HUDEP-2 (cell line): ENCODE results near the gene ERCC3.

Experiments used
- DNase-seq, 76 experiments: peaks; one replicate each; lab custom pipeline; 2025; ENCODE audit not compliant: unreplicated experiment in 76 of 76; lab: John Stamatoyannopoulos, UW

ERCC3 gene

DNA sequence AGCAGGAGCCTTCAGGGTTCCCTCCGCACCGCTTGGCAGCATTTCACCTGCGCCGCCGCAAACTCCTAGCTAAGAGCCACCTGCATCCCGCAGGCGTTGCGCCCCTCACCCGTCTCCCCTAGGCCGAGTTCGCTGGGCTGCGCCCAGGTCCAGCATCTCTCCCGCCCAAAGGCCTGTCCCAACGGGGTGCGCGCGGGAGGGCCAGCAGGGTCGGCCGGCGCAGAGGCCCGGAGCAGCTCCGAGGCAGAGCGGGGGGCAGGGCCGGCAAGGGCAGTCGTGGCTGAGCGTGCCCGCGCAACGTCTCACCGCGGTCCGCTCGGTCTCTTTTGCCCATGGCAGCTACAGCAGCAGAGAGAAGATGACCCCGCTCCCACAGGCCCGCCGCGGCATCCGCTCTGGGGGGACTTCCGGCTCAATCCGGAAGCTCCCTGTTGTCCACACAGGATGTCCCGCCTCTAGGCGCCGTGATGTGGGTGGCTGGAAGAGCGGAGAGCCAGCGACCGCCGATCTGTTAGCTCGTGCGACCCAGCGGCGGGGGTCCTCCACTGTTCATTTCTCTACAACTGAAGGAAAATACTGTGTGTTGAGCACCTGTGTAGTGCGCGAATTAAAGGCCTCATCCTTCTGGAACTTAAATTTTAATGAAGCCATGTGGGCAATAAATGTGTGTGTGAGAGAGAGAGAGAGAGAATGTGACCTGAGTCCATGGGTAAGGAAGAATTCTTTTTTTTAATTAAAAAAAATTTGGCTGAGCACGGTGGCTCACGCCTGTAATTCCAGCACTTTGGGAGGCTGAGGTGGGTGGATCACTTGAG lies at the start of gene ERCC3:
ERCC3 (minus strand) TSS at position 397 of the 815 bp plus-strand sequence; CDS start at position 334, 63 bp downstream.
- peak in 74 of 76 experiments; percentile 5 to 83 (median 66) for DNase-seq

DNA sequence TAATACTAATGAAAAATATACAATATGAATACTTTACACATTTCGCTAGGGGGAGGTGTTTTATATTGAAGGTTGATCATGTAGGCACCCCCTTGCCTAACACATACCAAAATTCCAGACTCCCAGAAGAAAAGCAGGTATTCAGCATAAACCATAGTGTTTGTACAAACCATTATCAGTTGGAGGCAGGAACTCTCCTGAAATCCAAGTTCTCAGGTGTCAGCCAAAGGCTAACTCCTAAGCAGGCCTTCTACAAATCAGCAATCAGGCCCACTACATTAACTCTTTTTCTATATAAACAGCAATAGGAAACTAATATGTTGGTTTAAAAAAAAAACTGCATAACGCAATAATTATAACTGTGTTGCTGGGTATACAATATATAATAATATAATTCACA lies 49.3 kb upstream of the ERCC3 start:
- no peak for DNase-seq

DNA sequence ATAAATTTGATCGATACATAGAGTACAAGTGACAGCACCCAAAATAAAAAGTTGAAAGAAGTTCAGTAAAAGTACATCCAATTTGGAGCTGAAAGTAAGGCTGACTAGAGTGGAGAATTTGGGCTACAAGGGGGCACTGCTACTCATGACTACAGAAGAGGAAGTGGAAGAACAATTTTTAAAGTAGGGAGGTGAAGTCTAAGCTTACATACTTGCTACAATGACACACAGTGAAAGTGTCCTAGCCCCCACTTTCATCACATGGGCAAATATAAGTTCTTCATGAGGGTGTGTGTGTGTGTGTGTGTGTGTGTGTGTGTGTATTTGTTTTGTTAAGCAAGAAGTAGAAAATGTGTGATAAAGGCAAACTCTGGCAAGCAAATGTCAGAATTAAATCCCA lies 48.2 kb upstream of the ERCC3 start:
- DNase-seq = no peak

DNA sequence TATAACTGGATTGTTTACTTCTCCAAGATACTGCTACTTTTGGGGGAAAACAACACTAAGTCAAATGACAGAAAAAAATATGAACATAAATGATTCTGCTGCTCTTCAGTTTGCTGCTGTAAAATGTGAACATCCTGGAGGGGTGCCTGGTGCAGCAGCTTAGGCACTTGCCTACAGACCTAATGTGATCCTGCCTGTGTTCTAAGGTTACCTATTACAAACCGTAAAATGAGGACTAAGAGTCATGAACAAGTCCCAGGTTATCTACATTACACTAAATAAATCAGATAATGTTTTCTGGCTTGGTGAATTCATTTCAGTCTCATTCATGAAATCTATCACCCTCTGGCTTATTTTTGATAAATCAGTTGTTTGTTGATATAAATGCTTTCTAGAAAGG lies 38.4 kb upstream of the ERCC3 start:
- DNase-seq = no peak

DNA sequence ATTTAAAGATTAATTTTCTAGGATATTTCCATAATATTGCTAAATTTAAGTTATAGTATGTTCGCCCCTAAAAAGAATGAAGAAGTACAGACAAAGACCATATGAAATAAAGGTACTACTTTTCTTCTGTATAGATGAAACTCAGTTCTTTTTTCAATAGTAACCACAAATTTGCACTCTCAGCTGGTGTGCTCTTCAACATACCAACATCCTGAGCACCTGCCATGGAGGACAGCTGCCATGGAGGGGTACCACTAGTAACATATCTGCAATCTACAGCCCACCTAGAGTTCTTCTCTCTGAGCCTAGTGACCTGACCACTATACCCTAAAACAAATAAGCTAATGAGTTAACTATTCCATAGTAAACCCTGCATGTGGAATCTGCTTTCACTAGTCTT lies 36.8 kb upstream of the ERCC3 start:
- no peak for DNase-seq

DNA sequence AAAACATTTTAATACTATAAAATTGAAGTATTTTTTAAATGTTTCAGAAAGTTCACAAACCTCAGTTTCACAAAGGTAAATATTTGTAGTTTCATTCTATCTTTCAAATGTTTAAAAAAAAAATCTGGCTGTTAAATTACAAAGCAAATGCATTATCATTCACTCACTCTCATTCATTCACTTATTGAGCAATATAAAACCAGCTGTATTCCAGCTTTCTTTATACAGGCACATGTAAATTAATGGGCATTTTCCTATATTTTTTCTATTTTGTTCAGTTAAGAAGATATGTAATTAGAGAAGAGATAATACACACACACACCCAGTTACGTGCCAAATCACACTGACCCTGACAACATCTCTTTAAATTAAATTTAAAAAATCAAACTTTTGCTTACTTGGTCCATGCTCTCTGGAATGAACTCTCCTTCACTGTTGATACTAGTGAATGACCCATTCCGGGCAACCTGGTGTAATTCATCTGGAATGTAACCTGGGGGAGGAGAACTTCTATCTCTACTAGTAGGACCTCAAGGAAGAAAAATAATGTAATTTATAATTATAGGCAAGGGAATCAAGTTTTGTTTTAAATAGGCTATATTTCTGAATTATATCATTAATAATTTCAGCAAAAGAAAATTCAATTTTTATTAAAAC lies 32.5 kb upstream of the ERCC3 start:
- no peak for DNase-seq

DNA sequence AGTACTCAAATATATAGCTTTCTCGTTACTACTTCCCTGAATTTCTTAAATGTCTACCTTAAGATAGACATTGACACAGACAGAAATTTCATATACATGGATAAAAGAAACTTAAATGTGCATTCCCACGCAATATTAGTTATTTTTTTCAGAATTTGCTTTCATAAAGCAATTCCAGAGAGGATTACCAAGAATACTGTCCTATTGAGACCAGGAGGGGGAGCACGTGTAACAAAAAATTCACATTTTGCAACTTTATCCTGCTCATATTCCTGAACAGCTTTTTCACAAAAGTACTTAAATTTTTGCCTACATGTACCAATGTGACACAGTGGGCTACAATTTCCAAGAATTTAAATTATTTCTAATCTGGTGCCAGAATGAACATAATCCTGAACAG lies 30.7 kb upstream of the ERCC3 start:
- DNase-seq = peak in 19 of 76 experiments; percentile 3 to 44 (median 16)

DNA sequence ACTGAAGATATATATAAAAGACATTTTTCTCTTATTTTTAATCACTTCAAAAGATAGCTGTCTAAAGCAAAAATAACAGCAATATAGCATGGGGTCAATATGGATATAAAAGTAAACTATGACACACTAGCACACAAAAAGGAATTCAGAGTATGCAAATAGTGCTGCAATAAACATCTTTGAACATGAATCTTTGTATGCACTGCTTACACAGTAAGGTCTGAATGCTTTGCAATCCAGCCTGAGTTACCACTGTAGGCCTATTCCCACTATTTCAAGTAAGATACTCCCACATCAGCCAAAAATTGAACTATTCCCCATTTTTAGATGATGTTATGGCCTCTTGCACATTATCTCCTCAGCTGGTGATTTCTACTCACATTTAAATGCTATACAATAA lies 27.4 kb upstream of the ERCC3 start:
- DNase-seq = no peak

DNA sequence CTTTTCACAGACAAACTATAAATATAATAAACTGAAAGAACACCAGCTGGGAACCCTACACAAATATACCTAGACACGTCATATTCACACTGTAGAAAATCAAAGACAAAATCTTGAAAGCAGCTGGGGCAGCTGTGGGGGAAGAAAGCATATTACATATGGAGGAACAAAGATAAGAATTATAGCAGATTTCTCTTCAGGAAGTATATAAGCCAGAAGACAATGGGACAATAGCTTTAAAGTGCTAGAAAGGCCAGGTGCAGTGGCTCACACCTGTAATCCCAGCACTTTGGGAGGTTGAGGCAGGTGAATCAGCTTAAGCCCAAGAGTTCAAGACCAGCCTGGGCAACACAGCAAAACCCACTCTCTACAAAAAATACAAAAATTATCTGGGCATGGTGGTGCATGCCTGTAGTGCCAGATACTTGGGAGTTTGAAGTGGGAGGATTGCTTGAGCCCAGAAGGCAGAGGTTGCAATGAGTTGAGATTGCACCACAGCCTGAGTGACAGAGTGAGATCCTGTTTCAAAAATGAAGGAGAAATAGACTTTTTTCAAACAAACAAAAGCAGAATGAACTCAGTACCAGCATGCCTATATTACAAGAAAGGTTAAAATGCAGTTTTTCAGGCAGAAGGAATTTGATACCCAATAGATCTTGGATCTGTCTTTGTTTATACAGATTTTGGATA lies 26.8 kb upstream of the ERCC3 start:
- DNase-seq = no peak

DNA sequence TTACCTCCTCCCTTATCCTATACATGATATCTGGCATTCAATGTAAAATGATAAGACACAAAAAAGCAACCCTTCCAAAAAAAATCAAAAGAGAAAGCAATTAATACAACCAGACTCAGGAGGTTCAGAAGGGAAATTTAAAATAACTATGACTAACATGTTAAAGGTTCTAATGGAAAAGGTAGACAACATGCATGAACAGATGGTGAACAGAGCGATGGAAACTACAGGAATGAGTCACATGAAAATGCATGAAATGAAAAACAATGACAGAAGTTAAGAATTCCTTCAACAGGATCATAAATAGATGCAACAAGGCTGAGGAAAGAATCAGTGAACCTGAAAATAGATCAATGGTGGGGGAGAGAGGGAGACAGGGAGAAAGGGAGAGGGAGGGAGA lies 26.1 kb upstream of the ERCC3 start:
- DNase-seq = no peak

DNA sequence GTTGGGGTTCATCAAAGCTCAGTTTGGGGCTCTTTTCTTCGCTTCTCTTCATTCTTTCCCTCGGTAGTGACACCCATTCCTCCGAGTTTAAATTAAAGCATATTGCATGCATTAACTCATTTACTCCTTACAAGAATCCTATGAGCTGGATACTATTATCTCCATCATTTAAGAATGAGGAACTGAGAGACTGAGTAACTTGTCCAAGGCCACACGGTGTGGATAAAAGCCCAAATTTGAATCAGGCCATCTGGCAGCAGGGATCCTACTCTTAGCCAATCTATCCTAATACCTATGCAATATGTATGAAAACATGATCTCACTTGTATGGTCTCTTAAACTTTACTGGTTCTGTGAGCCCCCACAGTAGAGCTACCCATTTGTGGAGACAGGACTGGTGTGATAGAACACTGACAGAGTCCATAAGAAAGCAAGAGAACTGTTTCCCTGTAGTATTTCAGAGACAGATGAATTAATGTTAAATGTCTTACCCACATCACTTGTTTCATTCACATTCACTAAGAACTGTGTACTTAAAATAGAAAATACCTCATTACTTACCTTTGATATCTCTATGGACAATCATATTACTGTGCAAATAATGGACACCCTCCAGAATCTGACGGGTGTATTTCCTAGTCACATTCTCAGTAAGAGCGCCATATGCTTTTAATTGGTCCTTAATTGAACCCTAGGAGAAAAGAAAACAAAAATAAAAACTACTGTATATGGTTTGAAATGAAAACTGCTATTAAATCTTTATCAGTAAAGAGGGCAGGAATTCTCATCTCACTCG lies 20.4 kb upstream of the ERCC3 start:
- no peak for DNase-seq

DNA sequence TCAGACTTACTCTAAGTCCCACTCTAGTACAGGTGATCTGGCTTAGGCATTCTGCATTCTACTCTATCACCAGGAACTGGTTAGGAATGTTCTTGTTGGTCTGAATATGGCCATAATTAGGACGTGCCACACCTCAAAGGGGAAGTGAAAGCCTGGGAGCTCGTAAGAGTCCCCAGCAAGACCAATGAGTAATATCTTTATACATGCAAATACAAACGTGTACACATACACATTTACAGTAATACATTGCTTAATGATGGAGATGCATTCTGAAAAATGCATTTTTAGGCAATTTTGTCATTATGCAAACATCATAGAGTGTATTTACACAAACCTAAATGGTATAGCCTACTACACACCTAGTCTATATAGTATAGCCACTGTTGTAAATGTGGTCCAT lies 19.5 kb upstream of the ERCC3 start:
- DNase-seq = no peak

DNA sequence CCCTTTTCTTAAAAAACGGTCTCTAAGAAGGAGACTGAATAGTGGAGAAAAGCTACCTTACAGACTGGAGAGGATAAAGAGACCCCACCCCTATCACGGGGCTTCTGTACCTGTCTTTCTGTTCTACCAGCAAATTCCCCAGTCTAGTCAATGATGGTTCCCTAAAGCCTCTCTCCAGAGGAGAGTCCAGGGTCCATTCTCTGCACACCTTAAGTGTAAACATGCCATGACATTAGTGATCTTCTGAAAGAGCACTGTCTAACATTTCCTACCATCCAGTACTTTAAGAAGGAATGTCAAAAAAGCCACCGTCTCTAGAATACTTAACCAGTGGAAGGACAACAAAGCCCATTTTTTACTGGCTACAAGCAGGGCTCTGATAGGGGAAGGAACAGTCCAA lies 17.0 kb upstream of the ERCC3 start:
- DNase-seq = no peak

DNA sequence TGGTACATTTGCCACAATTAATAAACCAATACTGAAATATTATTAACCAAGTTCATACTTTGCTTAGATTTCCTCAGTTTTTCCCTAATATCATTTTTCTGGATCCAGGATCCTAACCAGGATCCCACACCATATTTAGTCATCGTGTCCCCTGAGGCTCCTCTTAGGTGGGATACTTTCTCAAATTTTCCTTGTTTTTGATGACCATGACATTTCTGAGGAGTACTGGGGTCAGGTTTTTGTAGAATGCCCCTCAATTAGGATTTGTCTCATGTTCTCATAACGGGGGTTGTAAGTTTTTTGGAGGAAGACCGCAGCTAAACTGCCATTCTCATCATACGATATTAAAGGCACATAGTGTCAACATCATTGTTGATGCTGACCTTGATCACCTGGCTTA lies 15.5 kb upstream of the ERCC3 start:
- no peak for DNase-seq

DNA sequence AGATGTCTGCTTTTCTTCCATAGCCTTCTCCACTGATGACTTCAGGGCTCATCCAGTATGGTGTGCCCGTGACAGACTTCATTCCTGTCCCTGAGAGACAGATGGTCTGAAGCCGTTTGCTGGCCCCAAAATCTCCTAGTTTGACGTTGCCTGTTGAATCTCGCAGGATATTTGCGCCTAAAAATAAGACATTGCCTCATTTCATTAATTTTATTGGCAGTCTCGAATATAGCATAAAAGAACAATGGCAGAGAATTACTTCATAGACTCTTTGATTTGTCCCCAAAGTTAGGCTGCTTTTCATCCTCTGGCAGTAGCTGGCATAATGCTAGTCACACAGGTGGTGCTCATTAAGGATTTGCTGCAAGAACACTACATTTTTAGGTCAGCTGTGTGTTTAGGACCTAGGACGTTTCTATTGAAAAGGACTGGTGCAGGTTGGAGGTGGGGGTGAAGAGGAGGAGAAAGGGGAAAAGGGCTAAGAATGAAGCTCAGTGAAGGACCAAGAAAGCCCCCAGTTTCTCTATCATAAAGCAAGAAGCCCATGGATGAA lies 14.7 kb upstream of the ERCC3 start:
- no peak for DNase-seq

DNA sequence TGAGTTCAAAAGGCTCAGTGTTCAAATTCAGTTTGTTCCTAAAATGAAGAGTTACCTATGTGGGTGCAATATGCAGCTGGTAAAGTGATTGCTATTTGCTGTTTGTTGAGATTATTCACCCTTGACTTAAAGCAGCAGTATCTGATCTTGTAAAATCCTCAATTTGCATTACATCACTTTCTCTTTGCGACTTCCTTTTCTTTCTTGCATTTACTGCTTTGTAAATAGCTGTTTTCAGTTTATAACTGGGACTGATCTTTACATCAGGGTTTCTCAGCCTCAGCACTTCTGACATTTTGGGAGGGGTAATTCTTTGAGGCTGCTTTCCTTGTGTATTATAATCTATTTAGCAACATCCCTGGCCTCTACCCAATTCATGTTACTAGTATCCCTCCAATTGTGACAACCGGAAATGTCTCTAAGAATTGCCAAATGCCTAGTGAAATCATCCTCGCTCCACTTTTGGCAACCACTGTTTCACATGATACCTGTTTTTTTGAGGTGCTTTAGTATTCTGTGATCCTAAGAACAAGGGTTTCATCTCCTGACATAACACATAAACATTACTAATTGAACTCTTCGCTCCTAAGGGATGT lies 12.1 kb upstream of the ERCC3 start:
- no peak for DNase-seq

DNA sequence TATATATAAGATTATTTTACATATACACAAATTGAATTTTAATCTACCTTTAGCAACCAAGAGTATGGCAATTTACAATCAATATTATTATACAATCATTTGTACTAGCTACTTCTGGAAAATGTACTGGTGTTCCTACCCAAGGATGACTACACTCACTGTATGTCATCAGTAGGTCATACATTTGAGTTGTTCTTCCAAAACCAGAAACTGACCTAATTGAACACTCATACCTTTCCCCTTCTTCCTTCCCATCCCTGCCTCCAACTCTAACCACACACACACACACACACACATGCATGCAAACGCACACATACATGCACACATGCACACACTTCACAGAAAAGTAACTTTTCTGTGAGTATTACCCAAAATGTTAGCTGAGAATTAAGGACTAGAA lies 8.2 kb upstream of the ERCC3 start:
- DNase-seq = no peak

DNA sequence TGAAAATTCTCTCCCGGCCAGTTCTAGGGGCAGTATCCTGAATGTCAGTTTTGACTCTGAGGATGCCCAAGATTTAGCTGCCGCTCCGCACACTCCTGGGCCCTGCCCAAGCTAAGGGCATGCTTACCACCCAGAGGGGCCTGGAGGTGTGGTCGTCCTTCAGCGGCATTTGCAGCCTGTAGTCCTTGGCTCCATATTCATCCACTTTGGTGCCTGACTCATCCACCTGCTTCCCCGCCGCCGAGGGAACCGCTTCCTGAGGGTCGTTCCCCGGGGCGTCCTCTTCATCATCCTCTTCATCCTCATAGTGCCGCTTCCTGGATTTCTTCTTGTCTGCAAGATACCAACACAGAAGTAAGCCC lies 577 bp downstream of the ERCC3 start:
- DNase-seq = peak in 3 of 76 experiments; percentile 3 to 29 (median 15)

DNA sequence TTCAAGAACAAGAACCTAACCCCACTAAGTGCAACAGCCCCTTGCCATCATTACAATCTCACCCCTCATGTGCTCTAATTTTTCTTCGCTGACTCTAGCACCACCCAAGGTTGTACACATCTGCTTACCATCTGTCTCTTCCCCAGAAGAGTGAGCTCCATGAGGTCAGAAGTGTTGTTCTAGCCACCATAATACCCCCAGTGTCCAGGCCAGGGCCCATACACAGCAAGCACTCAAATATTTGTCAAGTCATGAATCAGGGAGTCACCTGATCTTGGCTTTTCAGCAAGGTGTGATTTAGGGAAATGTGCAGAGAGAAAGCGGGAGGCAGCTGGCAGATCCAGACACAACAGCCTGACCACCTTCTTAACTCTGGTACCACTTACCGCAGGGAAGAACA lies 5.7 kb downstream of the ERCC3 start:
- no peak for DNase-seq

DNA sequence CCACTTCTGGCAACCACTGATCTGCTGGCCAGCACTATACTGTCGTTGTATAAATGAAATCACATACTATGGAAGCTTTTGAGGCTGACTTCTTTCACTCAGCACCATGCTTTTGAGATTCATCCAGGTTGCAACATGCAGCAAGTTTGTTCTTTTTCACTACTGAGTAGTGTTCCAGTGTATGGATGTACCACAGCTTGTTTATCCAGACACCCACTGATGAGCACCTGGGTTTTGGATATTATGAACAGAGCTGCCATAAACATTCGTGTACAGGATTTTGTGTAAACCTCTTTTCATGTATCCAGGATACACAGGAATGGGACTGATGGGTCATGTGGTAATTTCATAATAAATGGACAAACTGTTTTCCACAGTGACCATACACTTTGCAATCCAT lies 10.7 kb downstream of the ERCC3 start:
- DNase-seq = no peak
